Neural progenitor cell (in vitro differentiated cells): ENCODE results near the gene TXNDC11. TPM values are rescaled to one million over a fixed set of nuclear protein-coding genes. Genes with fewer than 3 reads are reported as not detected.

Source experiments
- DNase-seq: peaks from one replicate; pipeline ENCODE4 v3.0.0-alpha.2; 2016; ENCODE audit warnings: low spot score
- H2AFZ ChIP-seq: fragments of 200-600 bp; sonication (generic); replicated peaks from 2 replicates; pipeline ENCODE4 v1.6.1; 2016; ENCODE audit warnings: antibody characterized with exemption
- H3F3A ChIP-seq: fragments of 200-600 bp; sonication (generic); 2 replicates; pipeline ENCODE4 v1.6.1; 2016; ENCODE audit warnings: antibody characterized with exemption, low read depth
- H3K27ac ChIP-seq: fragments of 200-600 bp; sonication (generic); 2 replicates; pipeline ENCODE4 v1.5.1; 2016; ENCODE audit warnings: mild to moderate bottlenecking
- H3K27me3 ChIP-seq: fragments of 200-600 bp; sonication (generic); 2 replicates; pipeline ENCODE4 v1.6.1; 2016; ENCODE audit warnings: mild to moderate bottlenecking, moderate library complexity
- H3K36me3 ChIP-seq: fragments of 200-600 bp; sonication (generic); 2 replicates; pipeline ENCODE4 v1.5.1; 2016
- H3K4me1 ChIP-seq: fragments of 200-600 bp; sonication (generic); 2 replicates; pipeline ENCODE4 v1.6.1; 2016; ENCODE audit warnings: mixed run types
- H3K4me2 ChIP-seq: fragments of 200-600 bp; sonication (generic); 2 replicates; pipeline ENCODE4 v1.6.1; 2016
- H3K4me3 ChIP-seq: fragments of 200-600 bp; sonication (generic); 2 replicates; pipeline ENCODE4 v1.5.1; 2016
- H3K79me2 ChIP-seq: fragments of 200-600 bp; sonication (generic); 2 replicates; pipeline ENCODE4 v1.6.1; 2016; ENCODE audit warnings: low read depth
- H3K9ac ChIP-seq: fragments of 200-600 bp; sonication (generic); 2 replicates; pipeline ENCODE4 v1.6.1; 2016
- H3K9me3 ChIP-seq: fragments of 200-600 bp; sonication (generic); 2 replicates; pipeline ENCODE4 v1.5.1; 2016; ENCODE audit warnings: low read depth
- H4K20me1 ChIP-seq: fragments of 200-600 bp; sonication (generic); 2 replicates; pipeline ENCODE4 v1.6.1; 2016; ENCODE audit warnings: low read depth
- H3K27ac Mint-ChIP-seq: 3 replicates; pipeline ENCODE4 v1.8.0; 2021; ENCODE audit warnings: mixed read lengths
- H3K27me3 Mint-ChIP-seq: 2 replicates; pipeline ENCODE4 v1.8.0; 2022; ENCODE audit warnings: low read depth, mild to moderate bottlenecking, inconsistent platforms, moderate library complexity, mixed read lengths; ENCODE audit not compliant: insufficient read depth
- H3K36me3 Mint-ChIP-seq: 3 replicates; pipeline ENCODE4 v1.8.0; 2021; ENCODE audit warnings: mixed read lengths
- H3K4me1 Mint-ChIP-seq: 3 replicates; pipeline ENCODE4 v1.8.0; 2021; ENCODE audit warnings: mixed read lengths
- H3K4me3 Mint-ChIP-seq: 3 replicates; pipeline ENCODE4 v1.8.0; 2021; ENCODE audit warnings: mild to moderate bottlenecking, moderate library complexity, mixed read lengths
- H3K9me3 Mint-ChIP-seq: 3 replicates; pipeline ENCODE4 v1.8.0; 2020; ENCODE audit warnings: mixed read lengths
- EZH2 ChIP-seq: fragments of 200-600 bp; sonication (generic); IDR thresholded peaks from 2 replicates; pipeline ENCODE4 v1.6.1; 2017; ENCODE audit warnings: antibody characterized with exemption, mild to moderate bottlenecking, moderate library complexity
- EZH2phosphoT487 ChIP-seq: fragments of 200-600 bp; sonication (generic); IDR thresholded peaks from 2 replicates; pipeline ENCODE4 v1.6.1; 2017; ENCODE audit warnings: antibody characterized with exemption
- total RNA-seq: library from RNA; depleted of rRNA; stranded (reverse); fragments of >200 nt; gene quantifications from 2 replicates; pipeline ENCODE4 v1.2.3, GENCODE V29; 2015; ENCODE audit warnings: low replicate concordance
- TF ChIP-seq, protein P1 (sequence below): fragments of 200-600 bp; sonication (generic); IDR thresholded peaks from 2 replicates; pipeline ENCODE4 v1.5.1; 2017; ENCODE audit warnings: antibody characterized with exemption, mild to moderate bottlenecking

Gene TXNDC11
- total RNA-seq, 1 donor from 2014 or later = 7.4 TPM

DNA sequence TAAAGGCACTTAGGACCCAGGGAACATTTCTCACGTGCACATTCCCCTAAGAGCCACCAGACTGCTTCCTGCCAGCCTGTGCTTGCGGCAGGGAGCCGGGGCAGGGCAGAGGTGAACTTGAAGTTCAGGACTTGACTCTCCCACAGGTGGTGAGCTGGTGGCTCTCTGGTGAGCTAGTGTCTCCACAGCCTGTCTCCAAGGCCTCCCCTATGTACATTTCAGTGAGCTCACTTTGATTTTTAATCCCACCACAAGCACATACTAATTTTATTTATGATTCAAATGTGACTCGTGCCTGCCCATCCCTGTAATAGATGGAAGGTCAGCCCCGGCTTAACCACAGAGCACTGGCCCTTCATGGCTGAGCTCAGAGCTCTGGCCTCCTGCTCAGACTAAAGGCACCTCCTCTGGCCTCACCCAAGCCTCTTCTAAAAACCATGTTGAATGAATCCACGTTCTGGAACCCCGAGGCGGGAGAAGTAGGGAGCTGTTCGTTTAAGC, 65.2 kb downstream of the TXNDC11 start:
- Mint-ChIP-seq H3K36me3 (peaks cover 15% of the 10 kb centered on the region), H3K4me1 (peaks cover 4% of the 10 kb centered on the region), H3K27me3 (peaks cover 5% of the 10 kb centered on the region), H3K27ac (peak overlapping the region; percentile 42), H3K4me3 (no peak overlapping the region), H3K9me3 (no peaks in the 10 kb centered on the region)
- peaks cover 7% of the 10 kb centered on the region for H3F3A ChIP-seq
- no peak overlapping the region for H3K4me3 ChIP-seq
- no peaks in the 10 kb centered on the region for H3K4me1 ChIP-seq
- no peak overlapping the region for H3K27ac ChIP-seq
- H4K20me1 ChIP-seq = peaks cover 75% of the 10 kb centered on the region
- H3K4me2 ChIP-seq = no peak overlapping the region
- no peak for TF ChIP-seq EZH2
- TF ChIP-seq, protein P1, sequence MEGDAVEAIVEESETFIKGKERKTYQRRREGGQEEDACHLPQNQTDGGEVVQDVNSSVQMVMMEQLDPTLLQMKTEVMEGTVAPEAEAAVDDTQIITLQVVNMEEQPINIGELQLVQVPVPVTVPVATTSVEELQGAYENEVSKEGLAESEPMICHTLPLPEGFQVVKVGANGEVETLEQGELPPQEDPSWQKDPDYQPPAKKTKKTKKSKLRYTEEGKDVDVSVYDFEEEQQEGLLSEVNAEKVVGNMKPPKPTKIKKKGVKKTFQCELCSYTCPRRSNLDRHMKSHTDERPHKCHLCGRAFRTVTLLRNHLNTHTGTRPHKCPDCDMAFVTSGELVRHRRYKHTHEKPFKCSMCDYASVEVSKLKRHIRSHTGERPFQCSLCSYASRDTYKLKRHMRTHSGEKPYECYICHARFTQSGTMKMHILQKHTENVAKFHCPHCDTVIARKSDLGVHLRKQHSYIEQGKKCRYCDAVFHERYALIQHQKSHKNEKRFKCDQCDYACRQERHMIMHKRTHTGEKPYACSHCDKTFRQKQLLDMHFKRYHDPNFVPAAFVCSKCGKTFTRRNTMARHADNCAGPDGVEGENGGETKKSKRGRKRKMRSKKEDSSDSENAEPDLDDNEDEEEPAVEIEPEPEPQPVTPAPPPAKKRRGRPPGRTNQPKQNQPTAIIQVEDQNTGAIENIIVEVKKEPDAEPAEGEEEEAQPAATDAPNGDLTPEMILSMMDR = no peak
- no peak for TF ChIP-seq EZH2phosphoT487
- no peak overlapping the region for H2AFZ ChIP-seq
- H3K9ac ChIP-seq = no peak overlapping the region
- H3K27me3 ChIP-seq = no peaks in the 10 kb centered on the region
- no peaks in the 10 kb centered on the region for H3K36me3 ChIP-seq
- no peaks in the 10 kb centered on the region for H3K9me3 ChIP-seq
- H3K79me2 ChIP-seq = peaks cover 32% of the 10 kb centered on the region
- DNase-seq = no peak

DNA sequence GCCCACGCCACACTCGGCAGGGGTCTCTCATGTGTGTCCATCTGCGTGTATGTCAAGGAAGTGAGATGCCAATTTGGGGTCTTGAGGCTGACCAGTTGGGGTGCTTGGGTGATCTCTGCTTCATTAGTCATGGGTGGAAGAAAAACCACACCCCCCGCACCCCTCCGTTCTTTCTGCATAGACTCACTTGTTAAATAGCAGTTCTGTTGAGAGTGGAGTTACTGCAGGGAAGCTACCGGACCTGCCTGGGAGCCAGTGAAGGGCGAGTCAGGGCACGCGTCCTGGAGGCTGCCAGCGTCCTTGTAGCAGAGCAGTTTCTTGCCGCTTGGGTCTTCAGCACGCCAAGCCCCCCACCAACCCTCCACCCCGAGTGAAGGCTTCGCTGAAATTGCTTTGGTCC, 65.9 kb downstream of the TXNDC11 start:
- Histone ChIP-seq H3K27me3 (no peaks in the 10 kb centered on the region), H3K4me2 (no peak overlapping the region), H3K27ac (no peak overlapping the region), H3K4me3 (no peak overlapping the region), H3F3A (peaks cover 7% of the 10 kb centered on the region), H3K79me2 (peaks cover 39% of the 10 kb centered on the region), H3K9me3 (no peaks in the 10 kb centered on the region), H2AFZ (no peak overlapping the region), H4K20me1 (peaks cover 82% of the 10 kb centered on the region), H3K9ac (no peak overlapping the region), H3K36me3 (no peaks in the 10 kb centered on the region), H3K4me1 (peaks cover under 1% of the 10 kb centered on the region)
- Mint-ChIP-seq H3K4me1 (peaks cover 7% of the 10 kb centered on the region), H3K36me3 (peaks cover 15% of the 10 kb centered on the region), H3K9me3 (no peaks in the 10 kb centered on the region), H3K27me3 (peaks cover 5% of the 10 kb centered on the region), H3K4me3 (no peak overlapping the region), H3K27ac (no peak overlapping the region)
- TF ChIP-seq, protein P1 = no peak
- TF ChIP-seq EZH2phosphoT487 (no peak), EZH2 (no peak)
- DNase-seq = no peak

DNA sequence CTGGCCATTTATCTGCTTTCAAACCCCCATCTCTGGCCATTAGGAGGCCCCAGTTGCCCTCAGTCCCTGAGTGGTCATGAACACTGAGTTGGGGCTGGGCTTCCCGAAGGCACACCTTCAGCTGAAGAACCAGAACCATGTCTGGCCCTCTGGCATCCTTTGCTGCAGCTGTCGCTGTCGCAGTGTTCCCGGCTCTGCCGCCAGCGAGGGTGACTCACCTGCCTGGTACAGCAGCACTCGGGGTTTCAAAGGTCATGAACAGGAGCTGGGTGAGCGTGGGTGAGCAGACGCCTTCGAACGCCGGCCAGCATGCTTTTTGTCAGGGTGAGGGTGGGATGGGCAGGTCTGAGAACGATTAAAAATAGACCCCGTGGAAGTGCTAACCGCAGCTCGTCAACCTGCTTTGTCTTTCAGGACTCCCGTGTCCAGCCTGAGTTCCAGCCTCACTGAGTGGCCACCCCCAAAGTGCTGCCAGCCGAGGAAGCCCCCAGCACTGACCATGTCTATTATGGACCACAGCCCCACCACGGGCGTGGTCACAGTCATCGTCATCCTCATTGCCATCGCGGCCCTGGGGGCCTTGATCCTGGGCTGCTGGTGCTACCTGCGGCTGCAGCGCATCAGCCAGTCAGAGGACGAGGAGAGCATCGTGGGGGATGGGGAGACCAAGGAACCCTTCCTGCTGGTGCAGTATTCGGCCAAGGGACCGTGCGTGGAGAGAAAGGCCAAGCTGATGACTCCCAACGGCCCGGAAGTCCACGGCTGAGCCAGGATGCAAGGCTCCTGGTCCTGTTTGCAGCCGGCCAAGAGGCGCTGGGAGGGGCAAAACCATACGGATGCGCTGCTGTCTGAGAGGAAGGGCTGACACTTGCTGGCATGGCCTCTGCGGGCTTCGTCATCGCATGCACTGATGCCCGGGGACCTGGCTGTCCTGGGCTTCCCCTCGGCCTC, 66.8 kb downstream of the TXNDC11 start:
- Mint-ChIP-seq H3K36me3 (peaks cover 13% of the 10 kb centered on the region), H3K4me3 (no peak overlapping the region), H3K27me3 (peaks cover 5% of the 10 kb centered on the region), H3K27ac (no peak overlapping the region), H3K9me3 (no peaks in the 10 kb centered on the region), H3K4me1 (peaks cover 10% of the 10 kb centered on the region)
- no peak overlapping the region for H2AFZ ChIP-seq
- peaks cover 7% of the 10 kb centered on the region for H3F3A ChIP-seq
- no peak overlapping the region for H3K4me3 ChIP-seq
- H3K27me3 ChIP-seq = no peaks in the 10 kb centered on the region
- peaks cover 48% of the 10 kb centered on the region for H3K79me2 ChIP-seq
- no peaks in the 10 kb centered on the region for H3K36me3 ChIP-seq
- peaks cover 91% of the 10 kb centered on the region for H4K20me1 ChIP-seq
- H3K4me1 ChIP-seq = peaks cover 9% of the 10 kb centered on the region
- no peak overlapping the region for H3K9ac ChIP-seq
- H3K9me3 ChIP-seq = no peaks in the 10 kb centered on the region
- H3K27ac ChIP-seq = no peak overlapping the region
- no peak for DNase-seq
- no peak overlapping the region for H3K4me2 ChIP-seq
- TF ChIP-seq, protein P1 = no peak
- TF ChIP-seq EZH2phosphoT487 = no peak
- TF ChIP-seq EZH2 = no peak
